HG03135 (cell line): ENCODE measurements around the gene CD247.

Experiments
- ATAC-seq: cut with Tn5 transposase; IDR thresholded peaks from one replicate; pipeline ENCODE4 v1.9.1; 2021; ENCODE audit warnings: mild to moderate bottlenecking, moderate library complexity; ENCODE audit not compliant: unreplicated experiment

CD247 gene

DNA sequence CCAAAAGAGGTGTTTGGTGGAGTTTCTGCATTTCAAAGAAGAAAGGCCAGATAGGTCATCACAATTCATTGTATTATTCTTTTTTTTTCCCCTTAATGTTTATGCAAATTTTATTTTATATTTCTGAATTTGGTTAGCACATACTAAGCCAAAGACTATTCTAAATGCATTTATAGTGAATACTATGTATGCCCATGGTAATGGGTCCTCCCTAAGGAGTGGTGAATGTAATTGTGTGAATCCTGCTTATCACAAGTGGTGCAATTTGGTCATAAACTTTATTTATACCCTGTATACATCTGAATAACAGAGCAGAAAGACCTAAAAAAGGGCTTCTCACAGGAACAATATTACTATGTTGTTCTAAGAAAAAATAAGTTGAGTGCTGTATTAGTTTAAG, 99.1 kb downstream of the CD247 start:
- ATAC-seq, result no peak

DNA sequence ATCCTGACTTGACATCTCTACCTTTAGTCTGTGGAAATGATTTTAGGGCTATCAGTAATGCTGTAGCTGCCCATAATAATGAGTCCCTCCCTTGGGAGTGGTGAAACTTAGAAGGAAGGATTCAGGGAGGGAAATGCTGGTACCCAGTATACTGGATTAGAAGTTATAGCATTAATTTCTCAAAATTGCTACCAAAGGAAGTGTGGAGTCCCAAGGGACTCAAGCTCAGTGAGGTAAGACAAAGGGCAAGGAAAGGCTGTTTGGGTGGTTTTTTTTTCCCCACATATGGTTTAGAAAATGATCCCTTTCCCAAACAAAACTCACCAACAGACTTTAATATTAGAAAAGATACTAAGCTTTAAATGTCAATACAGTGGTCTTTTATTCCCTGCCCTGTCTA, 99.9 kb downstream of the CD247 start:
- ATAC-seq, result no peak

GRCh38 chr1:167416506-167416905, 101.8 kb downstream of the CD247 start:
- ATAC-seq, result no peak

DNA sequence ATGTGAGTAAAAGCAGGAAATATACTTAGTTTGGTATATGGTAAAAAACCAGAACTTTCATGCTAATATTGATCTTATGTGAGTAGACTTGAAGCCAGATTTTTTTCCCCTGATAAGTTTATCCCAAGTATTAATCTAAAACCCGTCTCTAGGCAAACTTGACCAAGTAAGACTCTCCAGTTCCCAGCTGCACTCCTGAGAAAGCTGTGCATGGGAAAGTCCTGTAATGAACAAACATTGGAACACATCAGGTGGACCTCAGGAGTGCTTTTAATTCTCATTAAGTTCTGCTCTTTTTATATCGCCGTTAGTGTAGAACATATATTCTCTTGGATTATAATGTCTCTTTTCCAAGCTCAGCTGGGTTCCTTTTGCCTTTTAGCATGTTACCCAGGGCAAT, 105.0 kb downstream of the CD247 start:
- ATAC-seq, result no peak

DNA sequence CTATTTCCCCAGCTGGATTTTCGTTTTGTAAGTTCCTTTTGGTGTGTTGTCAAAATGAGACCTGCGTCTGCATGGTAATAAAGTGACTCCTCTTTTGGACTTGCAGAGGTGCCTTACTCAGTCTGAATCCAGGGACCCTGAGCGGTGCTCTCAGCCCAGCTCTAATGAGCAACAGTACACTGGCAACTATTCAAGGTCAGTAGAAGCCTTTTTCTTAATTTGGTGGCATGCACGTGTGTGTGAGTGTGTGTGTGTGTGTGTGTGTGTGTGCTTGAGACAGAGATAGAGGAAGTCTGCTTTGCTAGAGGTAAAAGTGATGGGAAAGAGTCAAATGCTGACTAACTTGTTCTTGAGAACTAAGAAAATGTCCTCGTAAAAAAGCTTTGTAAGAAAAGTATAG, 105.4 kb downstream of the CD247 start:
- ATAC-seq, result no peak

GRCh38 chr1:167412072-167412471, 106.3 kb downstream of the CD247 start:
- ATAC-seq, result no peak

- no peak for ATAC-seq
Measured at GRCh38 chr1:167409183-167409582, 109.1 kb downstream of the CD247 start.

DNA sequence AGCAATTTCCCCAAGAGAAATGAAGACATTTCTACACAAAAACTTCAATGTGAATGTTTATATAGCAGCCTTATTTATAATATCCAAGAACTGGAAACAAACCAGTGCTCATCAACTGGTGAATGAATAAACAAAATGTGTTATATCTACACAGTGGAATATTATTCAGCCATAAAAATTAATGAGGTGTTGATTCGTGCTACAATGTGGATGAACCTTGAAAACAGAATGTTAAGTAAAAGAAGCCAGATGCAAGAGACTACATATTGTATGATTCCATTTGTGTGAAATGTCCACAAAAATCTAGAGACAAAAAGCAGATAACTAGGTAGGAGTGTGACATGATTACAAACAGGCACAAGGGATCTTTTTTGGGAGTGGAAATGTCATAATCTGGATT, 110.0 kb downstream of the CD247 start:
- ATAC-seq, result no peak

GRCh38 chr1:167404908-167405307, 113.4 kb downstream of the CD247 start:
- ATAC-seq, result no peak

- no peak for ATAC-seq
Measured at GRCh38 chr1:167404161-167404888, 114.0 kb downstream of the CD247 start.

- no peak for ATAC-seq
Measured at GRCh38 chr1:167401260-167401873, 117.0 kb downstream of the CD247 start.

GRCh38 chr1:167400359-167400953, 117.9 kb downstream of the CD247 start:
- no peak for ATAC-seq

DNA sequence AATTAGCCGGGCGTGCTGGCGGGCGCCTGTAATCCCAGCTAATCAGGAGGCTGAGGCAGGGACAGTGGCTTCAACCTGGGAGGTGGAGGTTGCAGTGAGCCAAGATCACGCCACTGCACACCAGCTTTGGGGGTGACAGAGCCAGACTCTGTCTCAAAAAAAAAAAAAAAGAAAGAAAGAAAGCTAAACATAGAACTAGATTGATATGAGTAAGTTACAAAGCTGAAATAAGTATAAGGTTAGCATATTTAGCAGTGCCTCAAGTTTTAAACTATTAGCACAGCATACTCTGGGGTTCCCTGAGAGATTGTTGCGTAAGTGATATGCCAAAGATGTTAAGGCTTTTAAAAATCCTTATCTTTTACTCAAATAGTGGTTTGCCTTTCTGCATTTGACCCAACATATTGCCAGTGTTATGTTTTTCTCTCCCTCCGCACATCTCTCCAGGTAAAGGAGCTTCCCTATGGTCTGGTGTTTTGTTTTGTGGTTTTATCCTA, 126.1 kb downstream of the CD247 start:
- no peak for ATAC-seq

DNA sequence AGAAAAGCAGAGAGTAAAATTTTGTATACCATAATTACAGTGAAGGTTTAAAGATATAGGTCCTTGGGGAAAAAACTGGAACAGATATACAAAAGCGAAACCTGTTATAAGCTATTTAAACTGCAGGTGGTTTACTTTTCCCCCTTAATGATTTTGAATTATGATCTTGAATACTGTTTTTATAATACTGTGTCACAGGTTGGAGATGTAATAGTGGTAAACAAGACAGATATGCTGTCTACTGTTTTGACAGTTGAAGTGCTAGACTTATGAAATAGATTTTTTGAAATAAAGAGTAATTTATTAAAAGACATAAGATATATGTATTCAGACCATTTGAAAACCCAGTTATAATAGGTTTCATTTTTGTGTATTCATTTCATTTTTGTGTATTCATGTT, 129.4 kb downstream of the CD247 start:
- ATAC-seq, result no peak

DNA sequence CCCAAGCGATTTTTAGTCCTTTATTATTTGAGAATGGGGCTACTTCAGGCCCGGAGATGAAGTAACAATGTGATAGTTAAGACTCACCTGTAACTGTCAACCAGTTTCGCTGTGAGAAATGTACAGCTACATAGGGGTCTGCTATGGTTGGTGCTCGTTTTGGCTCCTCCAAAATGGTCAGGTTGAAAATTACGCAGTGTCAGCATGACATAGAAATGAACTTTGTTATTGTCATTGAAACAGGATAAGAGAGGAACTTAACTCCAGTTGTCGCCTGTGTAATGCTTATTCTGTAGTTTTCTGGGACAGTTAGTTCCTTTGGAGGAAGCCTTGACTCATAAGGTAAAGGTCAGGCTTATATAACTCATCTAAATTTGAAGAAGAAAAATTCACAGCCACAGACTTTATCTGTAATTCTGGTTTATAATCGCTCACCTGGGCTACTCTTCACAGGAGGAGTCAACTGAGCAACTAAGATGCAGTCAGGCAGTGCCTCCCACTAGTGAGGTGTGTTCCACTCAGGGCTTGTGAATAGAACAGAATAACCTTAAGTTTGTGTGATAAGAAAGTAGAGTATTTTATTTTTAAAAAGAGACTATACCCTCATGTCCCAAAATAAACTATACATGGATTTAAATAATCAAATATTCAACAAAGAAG, 130.9 kb downstream of the CD247 start:
- ATAC-seq, result no peak
